NCI-H2107 treated with DMSO at 0.1 percent for 48 hours (cell line): ENCODE results near the gene IKZF2.

ENCODE experiments used
- DNase-seq: peaks from one replicate; lab custom pipeline; 2025; ENCODE audit not compliant: unreplicated experiment; lab: John Stamatoyannopoulos, UW

IKZF2 gene

GRCh38 chr2:213156717-213157116 is 5.3 kb upstream of the IKZF2 start:
- no peak for DNase-seq

GRCh38 chr2:213152888-213153287 is 1.5 kb upstream of the IKZF2 start:
- no peak for DNase-seq

- DNase-seq = no peak
Measured at GRCh38 chr2:213152065-213152794, 818 bp upstream of the IKZF2 start.

- no peak for DNase-seq
Measured at GRCh38 chr2:213150315-213151097, 906 bp downstream of the IKZF2 start.

- no peak for DNase-seq
Measured at GRCh38 chr2:213149949-213150314, 1.5 kb downstream of the IKZF2 start.

GRCh38 chr2:213149294-213149875 is 2.0 kb downstream of the IKZF2 start:
- DNase-seq = no peak

GRCh38 chr2:213148572-213149261 is 2.7 kb downstream of the IKZF2 start:
- no peak for DNase-seq

- DNase-seq = no peak
Measured at GRCh38 chr2:213147538-213147937, 3.9 kb downstream of the IKZF2 start.

GRCh38 chr2:213145715-213146242 is 5.6 kb downstream of the IKZF2 start:
- DNase-seq = no peak

GRCh38 chr2:213137064-213137463 is 14.3 kb downstream of the IKZF2 start:
- no peak for DNase-seq

GRCh38 chr2:213129311-213129710 is 22.1 kb downstream of the IKZF2 start:
- DNase-seq = no peak

GRCh38 chr2:213125646-213126347 is 25.6 kb downstream of the IKZF2 start:
- DNase-seq = no peak

GRCh38 chr2:213122725-213123124 is 28.7 kb downstream of the IKZF2 start:
- no peak for DNase-seq

- no peak for DNase-seq
Measured at GRCh38 chr2:213121690-213122089, 29.7 kb downstream of the IKZF2 start.

- DNase-seq = no peak
Measured at GRCh38 chr2:213119061-213119809, 32.2 kb downstream of the IKZF2 start.

GRCh38 chr2:213108308-213108707 is 43.1 kb downstream of the IKZF2 start:
- no peak for DNase-seq

- DNase-seq = no peak
Measured at GRCh38 chr2:213107728-213108127, 43.7 kb downstream of the IKZF2 start.

- DNase-seq = no peak
Measured at GRCh38 chr2:213105212-213105611, 46.2 kb downstream of the IKZF2 start.

- no peak for DNase-seq
Measured at GRCh38 chr2:213104903-213105202, 46.6 kb downstream of the IKZF2 start.
